ENCODE data around the gene POU6F2. TPM values are rescaled to one million over a fixed set of nuclear protein-coding genes. Genes with fewer than 3 reads are reported as not detected.

Gene POU6F2, protein sequence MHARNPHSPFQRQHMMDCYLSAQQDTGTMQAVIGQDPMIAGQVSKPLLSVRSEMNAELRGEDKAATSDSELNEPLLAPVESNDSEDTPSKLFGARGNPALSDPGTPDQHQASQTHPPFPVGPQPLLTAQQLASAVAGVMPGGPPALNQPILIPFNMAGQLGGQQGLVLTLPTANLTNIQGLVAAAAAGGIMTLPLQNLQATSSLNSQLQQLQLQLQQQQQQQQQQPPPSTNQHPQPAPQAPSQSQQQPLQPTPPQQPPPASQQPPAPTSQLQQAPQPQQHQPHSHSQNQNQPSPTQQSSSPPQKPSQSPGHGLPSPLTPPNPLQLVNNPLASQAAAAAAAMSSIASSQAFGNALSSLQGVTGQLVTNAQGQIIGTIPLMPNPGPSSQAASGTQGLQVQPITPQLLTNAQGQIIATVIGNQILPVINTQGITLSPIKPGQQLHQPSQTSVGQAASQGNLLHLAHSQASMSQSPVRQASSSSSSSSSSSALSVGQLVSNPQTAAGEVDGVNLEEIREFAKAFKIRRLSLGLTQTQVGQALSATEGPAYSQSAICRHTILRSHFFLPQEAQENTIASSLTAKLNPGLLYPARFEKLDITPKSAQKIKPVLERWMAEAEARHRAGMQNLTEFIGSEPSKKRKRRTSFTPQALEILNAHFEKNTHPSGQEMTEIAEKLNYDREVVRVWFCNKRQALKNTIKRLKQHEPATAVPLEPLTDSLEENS
- total RNA-seq (2022) (0.19 and 0.25 TPM in 2 replicates), Bru-seq, nascent RNA (percentile 1 among the genes with signal in this experiment), BruChase-seq, experiment 1, labeled RNA remaining after a 6-hour chase (percentile 0 among the genes with signal in this experiment), BruChase-seq, experiment 2, labeled RNA remaining after a 2-hour chase (percentile 0 among the genes with signal in this experiment)
- long read RNA-seq, result 0 reads

- H3K36me3 Mint-ChIP-seq (ENCODE audit: insufficient read depth, unreplicated experiment), result no peaks in the 10 kb centered on the region
- no peaks in the 10 kb centered on the region for H3K9me3 Mint-ChIP-seq (ENCODE audit: unreplicated experiment)
- peaks cover 87% of the 10 kb centered on the region for H3K27me3 Mint-ChIP-seq (ENCODE audit: insufficient read depth, unreplicated experiment)
- POLR2A ChIA-PET, result interaction anchor here (0.9 kb wide), 1 partner anchor 15 kb away, joined by 3 read pairs; no protein-coding TSS in a partner anchor
- BruUV-seq (replicated peaks), result no TSS peak
- DNase-seq (ENCODE audit: unreplicated experiment), result no peak
- H3K4me3 Mint-ChIP-seq (ENCODE audit: unreplicated experiment), result no peak within 1 kb of the TSS
- intact Hi-C loops (cut with micrococcal nuclease), result no loop called here
- CTCF ChIA-PET, result no interaction called here
- no peaks in the 10 kb centered on the region for H3K4me1 Mint-ChIP-seq (ENCODE audit: insufficient read depth, unreplicated experiment)
- no peak within 1 kb of the TSS for H3K27ac Mint-ChIP-seq (ENCODE audit: low read depth, unreplicated experiment)
- TF ChIP-seq, protein P1, sequence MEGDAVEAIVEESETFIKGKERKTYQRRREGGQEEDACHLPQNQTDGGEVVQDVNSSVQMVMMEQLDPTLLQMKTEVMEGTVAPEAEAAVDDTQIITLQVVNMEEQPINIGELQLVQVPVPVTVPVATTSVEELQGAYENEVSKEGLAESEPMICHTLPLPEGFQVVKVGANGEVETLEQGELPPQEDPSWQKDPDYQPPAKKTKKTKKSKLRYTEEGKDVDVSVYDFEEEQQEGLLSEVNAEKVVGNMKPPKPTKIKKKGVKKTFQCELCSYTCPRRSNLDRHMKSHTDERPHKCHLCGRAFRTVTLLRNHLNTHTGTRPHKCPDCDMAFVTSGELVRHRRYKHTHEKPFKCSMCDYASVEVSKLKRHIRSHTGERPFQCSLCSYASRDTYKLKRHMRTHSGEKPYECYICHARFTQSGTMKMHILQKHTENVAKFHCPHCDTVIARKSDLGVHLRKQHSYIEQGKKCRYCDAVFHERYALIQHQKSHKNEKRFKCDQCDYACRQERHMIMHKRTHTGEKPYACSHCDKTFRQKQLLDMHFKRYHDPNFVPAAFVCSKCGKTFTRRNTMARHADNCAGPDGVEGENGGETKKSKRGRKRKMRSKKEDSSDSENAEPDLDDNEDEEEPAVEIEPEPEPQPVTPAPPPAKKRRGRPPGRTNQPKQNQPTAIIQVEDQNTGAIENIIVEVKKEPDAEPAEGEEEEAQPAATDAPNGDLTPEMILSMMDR (IDR thresholded peaks at IDR 0.05; ENCODE audit: unreplicated experiment), result no peak
Observed at GRCh38 chr7:38977685-38978084, at the start of gene POU6F2. TSS of gene POU6F2 (plus strand) at chr7:38977909. CDS start at chr7:38977954, 45 bp downstream.

- TF ChIP-seq, protein P1 (IDR thresholded peaks at IDR 0.05; ENCODE audit: unreplicated experiment), result no peak
- peaks cover 7% of the 10 kb centered on the region for H3K4me1 Mint-ChIP-seq (ENCODE audit: insufficient read depth, unreplicated experiment)
Observed at GRCh38 chr7:38928506-38928905, 49.2 kb upstream of the POU6F2 start.

DNA sequence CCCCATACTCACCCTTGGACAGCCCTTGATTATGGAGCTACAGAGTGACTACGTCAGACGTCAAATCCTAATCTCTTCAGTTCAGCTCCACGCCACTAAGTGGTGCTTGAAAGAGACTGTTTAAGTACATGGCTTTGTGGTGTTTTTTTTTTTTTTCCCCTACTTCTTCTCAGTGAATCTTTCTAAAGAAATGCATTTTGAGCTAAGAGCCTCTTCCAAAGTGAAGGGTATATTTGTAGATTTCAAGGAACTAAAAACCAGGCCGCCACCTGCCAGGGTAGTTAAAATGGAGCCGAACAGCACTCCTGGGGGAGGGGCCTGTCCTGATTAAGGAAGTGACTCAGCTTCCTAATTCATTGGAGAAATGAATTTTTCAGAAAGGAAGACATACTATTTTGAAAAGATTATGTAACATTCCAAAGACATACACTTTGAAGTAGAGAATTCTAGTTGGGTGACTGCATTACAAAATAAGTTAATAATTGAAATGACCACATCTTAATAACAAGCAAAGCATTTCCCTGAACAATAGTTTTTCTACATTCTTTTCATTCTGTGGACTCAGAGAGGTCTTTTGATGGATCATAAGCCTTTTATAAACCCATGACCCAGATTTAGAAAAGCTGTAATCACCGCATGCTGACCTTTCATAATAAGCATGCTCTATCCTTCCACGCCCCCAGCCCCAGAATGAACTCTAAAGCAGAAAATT lies 48.1 kb upstream of the POU6F2 start:
- no peaks in the 10 kb centered on the region for H3K36me3 Mint-ChIP-seq (ENCODE audit: insufficient read depth, unreplicated experiment)
- peaks cover 27% of the 10 kb centered on the region for H3K27me3 Mint-ChIP-seq (ENCODE audit: insufficient read depth, unreplicated experiment)
- intact Hi-C loops (cut with micrococcal nuclease), result no loop called here
- no peak overlapping the region for H3K27ac Mint-ChIP-seq (ENCODE audit: low read depth, unreplicated experiment)
- no peak for DNase-seq (ENCODE audit: unreplicated experiment)
- ChIA-PET POLR2A (interaction anchor here (0.8 kb wide), 1 partner anchor 595 kb away, joined by 3 read pairs; no protein-coding TSS in a partner anchor), CTCF (interaction anchor here (0.8 to 1.0 kb wide), 2 partner anchors 28 to 34 kb away, joined by 3 read pairs; no protein-coding TSS in a partner anchor)
- no TSS peak for BruUV-seq (replicated peaks)
- no peaks in the 10 kb centered on the region for H3K9me3 Mint-ChIP-seq (ENCODE audit: unreplicated experiment)
- no peak overlapping the region for H3K4me3 Mint-ChIP-seq (ENCODE audit: unreplicated experiment)
- TF ChIP-seq, protein P1 (IDR thresholded peaks at IDR 0.05; ENCODE audit: unreplicated experiment), result no peak
- H3K4me1 Mint-ChIP-seq (ENCODE audit: insufficient read depth, unreplicated experiment), result peaks cover 7% of the 10 kb centered on the region

More at GRCh38 chr7:38928506-38928905, 49.2 kb upstream of the POU6F2 start:
- no peak overlapping the region for H3K27ac Mint-ChIP-seq (ENCODE audit: low read depth, unreplicated experiment)
- intact Hi-C loops (cut with micrococcal nuclease), result no loop called here
- H3K4me3 Mint-ChIP-seq (ENCODE audit: unreplicated experiment), result no peak overlapping the region
- CTCF ChIA-PET, result no interaction called here
- peaks cover 16% of the 10 kb centered on the region for H3K27me3 Mint-ChIP-seq (ENCODE audit: insufficient read depth, unreplicated experiment)
- POLR2A ChIA-PET, result no interaction called here
- no TSS peak for BruUV-seq (replicated peaks)
- no peaks in the 10 kb centered on the region for H3K36me3 Mint-ChIP-seq (ENCODE audit: insufficient read depth, unreplicated experiment)
- H3K9me3 Mint-ChIP-seq (ENCODE audit: unreplicated experiment), result no peaks in the 10 kb centered on the region
- no peak for DNase-seq (ENCODE audit: unreplicated experiment)

Data from MCF 10A (cell line).